NCI-H82 treated with DMSO at 0.1 percent for 48 hours (cell line): ENCODE results near the gene YY1.

Source experiments
- DNase-seq: peaks from one replicate; lab custom pipeline; 2025; ENCODE audit not compliant: unreplicated experiment; lab: John Stamatoyannopoulos, UW

YY1 gene

GRCh38 chr14:100241279-100241678, 2.3 kb downstream of the YY1 start:
- no peak for DNase-seq

GRCh38 chr14:100243020-100243419, 4.1 kb downstream of the YY1 start:
- DNase-seq = no peak

GRCh38 chr14:100246809-100247428, 8.0 kb downstream of the YY1 start:
- DNase-seq = peak; percentile 80

- no peak for DNase-seq
These were observed 12.0 kb downstream of the YY1 start for GRCh38 chr14:100250732-100251465.

GRCh38 chr14:100252684-100253083, 13.7 kb downstream of the YY1 start:
- DNase-seq = no peak

GRCh38 chr14:100256339-100256895, 17.5 kb downstream of the YY1 start:
- no peak for DNase-seq

- DNase-seq = no peak
These were observed 22.7 kb downstream of the YY1 start for GRCh38 chr14:100261621-100262020.

- DNase-seq = no peak
These were observed 23.6 kb downstream of the YY1 start for GRCh38 chr14:100262545-100262944.

GRCh38 chr14:100263141-100263540, 24.2 kb downstream of the YY1 start:
- DNase-seq = no peak

- no peak for DNase-seq
These were observed 29.0 kb downstream of the YY1 start for GRCh38 chr14:100267990-100268389.

GRCh38 chr14:100268591-100269207, 29.8 kb downstream of the YY1 start:
- DNase-seq = no peak

GRCh38 chr14:100271247-100271939, 32.4 kb downstream of the YY1 start:
- no peak for DNase-seq

GRCh38 chr14:100274250-100274649, 35.3 kb downstream of the YY1 start:
- DNase-seq = no peak

GRCh38 chr14:100275214-100275613, 36.3 kb downstream of the YY1 start:
- DNase-seq = no peak

GRCh38 chr14:100278702-100279101, 39.8 kb downstream of the YY1 start:
- no peak for DNase-seq

GRCh38 chr14:100279133-100279532, 40.2 kb downstream of the YY1 start:
- no peak for DNase-seq

- no peak for DNase-seq
These were observed 40.6 kb downstream of the YY1 start for GRCh38 chr14:100279563-100279962.

- DNase-seq = no peak
These were observed 42.5 kb downstream of the YY1 start for GRCh38 chr14:100281286-100282082.

- DNase-seq = no peak
These were observed 43.1 kb downstream of the YY1 start for GRCh38 chr14:100282083-100282350.

- DNase-seq = no peak
These were observed 43.9 kb downstream of the YY1 start for GRCh38 chr14:100282766-100283419.
